ENCODE data around the gene TEX2.

DNA sequence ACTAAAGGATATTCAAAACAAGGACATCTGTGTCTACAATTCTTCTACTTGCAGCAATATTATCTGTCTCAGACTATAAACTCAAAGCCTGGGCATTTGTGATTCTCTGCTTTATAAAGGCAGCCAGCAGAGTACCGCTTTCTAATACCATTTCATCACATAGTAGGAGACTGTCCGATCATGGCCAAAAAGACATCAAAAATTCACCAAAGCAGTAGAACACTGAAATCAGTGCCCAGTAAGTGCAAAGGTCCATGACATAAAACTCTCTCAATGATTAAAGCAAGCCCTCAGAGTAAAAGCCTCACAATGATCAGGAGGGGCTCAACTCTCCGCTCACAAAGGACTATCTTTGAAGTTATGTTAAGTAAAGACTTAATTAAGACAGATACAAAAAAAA lies 156.1 kb downstream of the TEX2 start:
- TF ChIP-seq GATA2 (IDR thresholded peaks at IDR 0.05; ENCODE audit: low read depth, low read length) (no peak), GATA3 (IDR thresholded peaks at IDR 0.05; ENCODE audit: low read depth, low read length) (no peak)

Data from SH-SY5Y (cell line).